A549 (cell line): Measurements from ENCODE around the gene RELL2. TPM values are rescaled to one million over a fixed set of nuclear protein-coding genes. Genes with fewer than 3 reads are reported as not detected.

Experiments used
- ATAC-seq, 2 experiments: fragments of 200-7000 bp in 1 of 2; fragments of >200 bp in 1 of 2; cut with Nextera tagmentation in 1 of 2; cut with Tn5 transposase in 1 of 2; 3 replicates each; pipeline versions ENCODE4 v1.8.0 to v1.9.1; 2018 to 2020; ENCODE audit warnings: mild to moderate bottlenecking in 1 of 2, moderate library complexity in 1 of 2
- CTCF ChIA-PET: fragments of 300-600 bp; sonication (Branson Sonifier 250); formaldehyde crosslinking; extraction: SDS; loops from one replicate; lab custom pipeline; 2021; ENCODE audit warnings: antibody characterized with exemption, inconsistent platforms; lab: Yijun Ruan, JAX
- POLR2A ChIA-PET: fragments of 350-600 bp; formaldehyde crosslinking; extraction: SDS; loops from one replicate; lab custom pipeline; 2021; ENCODE audit warnings: antibody characterized with exemption, inconsistent platforms; lab: Yijun Ruan, JAX
- DNase-seq, 2 experiments: peaks; one replicate each; pipeline versions ENCODE4 v3.0.0 to v3.0.0-alpha.2; 2011 to 2016; ENCODE audit warnings: low read depth in 1 of 2, low spot score in 1 of 2
- FAIRE-seq: peaks from 2 replicates; lab custom pipeline; 2011; peaks lifted over from hg19 to GRCh38; lab: Jason Lieb, UNC
- H3K27ac ChIP-seq, 2 experiments: fragments of >200 bp; sonication (Bioruptor Twin); formaldehyde crosslinking; 3 replicates each; pipeline ENCODE4 v1.5.1; 2016 to 2017
- H3K4me1 ChIP-seq: fragments of >200 bp; sonication (Bioruptor Twin); formaldehyde crosslinking; 3 replicates; pipeline ENCODE4 v1.6.1; 2016
- H3K4me2 ChIP-seq: fragments of >200 bp; sonication (Bioruptor Twin); formaldehyde crosslinking; 3 replicates; pipeline ENCODE4 v1.6.1; 2016
- H3K4me3 ChIP-seq: fragments of >200 bp; sonication (Bioruptor Twin); formaldehyde crosslinking; 3 replicates; pipeline ENCODE4 v1.5.1; 2016
- H3K9me3 ChIP-seq: fragments of >200 bp; sonication (Bioruptor Twin); formaldehyde crosslinking; 3 replicates; pipeline ENCODE4 v1.6.1; 2016
- BHLHE40 ChIP-seq: IDR thresholded peaks from 2 replicates; pipeline ENCODE4 v1.6.1; 2012; ENCODE audit warnings: low read depth, low read length, inconsistent platforms
- CBX8 ChIP-seq: fragments of 200-600 bp; sonication (generic); IDR thresholded peaks from 2 replicates; pipeline ENCODE4 v1.6.1; 2016
- ELK1 ChIP-seq: fragments of 150-350 bp; IDR thresholded peaks from 2 replicates; pipeline ENCODE4 v1.6.1; 2014; ENCODE audit warnings: low read depth, mild to moderate bottlenecking, low read length
- ESRRA ChIP-seq: fragments of 150-350 bp; IDR thresholded peaks from 2 replicates; pipeline ENCODE4 v1.6.1; 2014; ENCODE audit warnings: mild to moderate bottlenecking, low read length, borderline replicate concordance
- HEYL ChIP-seq: fragments of 250-450 bp; sonication (Bioruptor Pico); IDR thresholded peaks from 2 replicates; pipeline ENCODE4 v1.8.0; 2021; ENCODE audit warnings: mild to moderate bottlenecking, moderate library complexity
- HOXB13 ChIP-seq: fragments of 250-450 bp; sonication (Bioruptor Pico); IDR thresholded peaks from 2 replicates; pipeline ENCODE4 v1.5.0; 2020; ENCODE audit warnings: low read depth, mild to moderate bottlenecking, moderate library complexity
- JUN ChIP-seq, 2 experiments: fragments of >200 bp; sonication (Bioruptor Twin); formaldehyde crosslinking; IDR thresholded peaks; 2 replicates in 1 of 2; 3 replicates in 1 of 2; pipeline ENCODE4 v1.6.1; 2016 to 2017
- KDM1A ChIP-seq: fragments of 200-600 bp; sonication (generic); IDR thresholded peaks from 2 replicates; pipeline ENCODE4 v1.6.1; 2016; ENCODE audit warnings: low read depth, mild to moderate bottlenecking
- KDM5A ChIP-seq: fragments of 200-600 bp; sonication (generic); IDR thresholded peaks from 2 replicates; pipeline ENCODE4 v1.6.1; 2016; ENCODE audit warnings: antibody characterized with exemption, mild to moderate bottlenecking
- NFE2L2 ChIP-seq: fragments of 150-350 bp; conservative IDR thresholded peaks from 2 replicates; pipeline ENCODE4 v1.6.1; 2014; ENCODE audit warnings: low read length
- PHF8 ChIP-seq: fragments of 200-600 bp; sonication (generic); IDR thresholded peaks from 2 replicates; pipeline ENCODE4 v1.6.1; 2016; ENCODE audit warnings: low read depth, mild to moderate bottlenecking, antibody characterized with exemption, moderate library complexity, borderline replicate concordance
- POLR2A ChIP-seq: IDR thresholded peaks from 2 replicates; pipeline ENCODE4 v1.6.1; 2012; ENCODE audit warnings: mild to moderate bottlenecking, low read length
- RAD21 ChIP-seq, 2 experiments: fragments of >200 bp in 1 of 2; sonication (Bioruptor Twin) in 1 of 2; formaldehyde crosslinking in 1 of 2; IDR thresholded peaks in 1 of 2; conservative IDR thresholded peaks in 1 of 2; 2 replicates in 1 of 2; 3 replicates in 1 of 2; pipeline ENCODE4 v1.6.1; 2012 to 2018; ENCODE audit warnings: inconsistent platforms in 1 of 2
- RCOR1 ChIP-seq: fragments of 150-350 bp; IDR thresholded peaks from 2 replicates; pipeline ENCODE4 v1.6.1; 2014; ENCODE audit warnings: antibody characterized with exemption, low read length, low read depth
- ZFP36 ChIP-seq: fragments of 450-650 bp; IDR thresholded peaks from 2 replicates; pipeline ENCODE4 v1.6.1; 2014; ENCODE audit warnings: borderline replicate concordance; ENCODE audit not compliant: partially characterized antibody
- WGBS: methylation state at CpG from one replicate; pipeline ENCODE4 v1.1.6; 2017; ENCODE audit errors: missing lambda C conversion rate; 5-methylcytosine and 5-hydroxymethylcytosine counted together
- polyA plus RNA-seq, 4 experiments: library from polyadenylated mRNA; depleted of rRNA in 3 of 4; stranded (reverse); fragments of >200 nt; fragmentation: RNase III in 1 of 4; extraction: RNeasy Plus Mini Kit Qiagen cat#74134 plus additional on column Dnase treatment in 1 of 4; gene quantifications; 2 replicates in 3 of 4; 3 replicates in 1 of 4; pipeline ENCODE4 v1.2.3, GENCODE V29; 2011 to 2017
- TF ChIP-seq, protein P1 (sequence below): fragments of >200 bp; sonication (Bioruptor Twin); formaldehyde crosslinking; IDR thresholded peaks from 3 replicates; pipeline ENCODE4 v1.6.1; 2016

The RELL2 gene
- polyA plus RNA-seq, 2 of the 4 experiments (the other 2 are of a cell fraction), result 3.6 to 6.5 TPM

GRCh38 chr5:141649056-141649688 lies 12.4 kb downstream of the RELL2 start (continued):
- TF ChIP-seq, protein P1, sequence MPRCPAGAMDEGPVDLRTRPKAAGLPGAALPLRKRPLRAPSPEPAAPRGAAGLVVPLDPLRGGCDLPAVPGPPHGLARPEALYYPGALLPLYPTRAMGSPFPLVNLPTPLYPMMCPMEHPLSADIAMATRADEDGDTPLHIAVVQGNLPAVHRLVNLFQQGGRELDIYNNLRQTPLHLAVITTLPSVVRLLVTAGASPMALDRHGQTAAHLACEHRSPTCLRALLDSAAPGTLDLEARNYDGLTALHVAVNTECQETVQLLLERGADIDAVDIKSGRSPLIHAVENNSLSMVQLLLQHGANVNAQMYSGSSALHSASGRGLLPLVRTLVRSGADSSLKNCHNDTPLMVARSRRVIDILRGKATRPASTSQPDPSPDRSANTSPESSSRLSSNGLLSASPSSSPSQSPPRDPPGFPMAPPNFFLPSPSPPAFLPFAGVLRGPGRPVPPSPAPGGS, result no peak

DNA sequence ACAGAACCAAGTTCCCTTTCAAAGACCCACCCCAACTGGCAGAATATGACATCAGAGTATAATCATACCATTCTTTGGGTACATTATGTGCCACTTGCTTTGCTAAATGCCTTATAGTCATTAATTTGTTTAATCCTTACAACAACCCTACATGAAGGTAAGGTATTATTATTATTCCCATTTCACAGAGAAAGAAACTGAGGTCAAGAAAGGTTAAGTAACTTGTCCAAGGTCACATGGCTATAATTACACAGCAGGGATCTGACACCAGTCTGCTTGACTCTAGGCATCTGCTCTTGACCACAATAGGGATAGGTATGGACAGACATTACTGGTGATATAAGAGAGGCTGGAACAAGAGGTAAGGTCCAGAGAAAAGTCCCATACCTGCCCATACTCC lies 13.2 kb downstream of the RELL2 start:
- peak; percentile 61; the same call in 1 of the 2 replicates for TF ChIP-seq KDM1A
- no peak for TF ChIP-seq ESRRA
- POLR2A ChIA-PET, result no interaction called here
- no peak for FAIRE-seq
- H3K4me3 ChIP-seq, result no peak overlapping the region
- DNase-seq, result no peak
- no peaks in the 10 kb centered on the region for H3K9me3 ChIP-seq
- H3K4me2 ChIP-seq, result no peak overlapping the region
- no peak overlapping the region for H3K27ac ChIP-seq
- no peak for ATAC-seq
- peaks cover 4% of the 10 kb centered on the region; the same call in 1 of the 3 replicates for H3K4me1 ChIP-seq
- CTCF ChIA-PET, result interaction anchor here (1.0 to 4.6 kb wide), 5 partner anchors 9 to 311 kb away, joined by 3 to 22 read pairs (median 6); partner anchors contain the start of genes HDAC3 and RELL2

DNA sequence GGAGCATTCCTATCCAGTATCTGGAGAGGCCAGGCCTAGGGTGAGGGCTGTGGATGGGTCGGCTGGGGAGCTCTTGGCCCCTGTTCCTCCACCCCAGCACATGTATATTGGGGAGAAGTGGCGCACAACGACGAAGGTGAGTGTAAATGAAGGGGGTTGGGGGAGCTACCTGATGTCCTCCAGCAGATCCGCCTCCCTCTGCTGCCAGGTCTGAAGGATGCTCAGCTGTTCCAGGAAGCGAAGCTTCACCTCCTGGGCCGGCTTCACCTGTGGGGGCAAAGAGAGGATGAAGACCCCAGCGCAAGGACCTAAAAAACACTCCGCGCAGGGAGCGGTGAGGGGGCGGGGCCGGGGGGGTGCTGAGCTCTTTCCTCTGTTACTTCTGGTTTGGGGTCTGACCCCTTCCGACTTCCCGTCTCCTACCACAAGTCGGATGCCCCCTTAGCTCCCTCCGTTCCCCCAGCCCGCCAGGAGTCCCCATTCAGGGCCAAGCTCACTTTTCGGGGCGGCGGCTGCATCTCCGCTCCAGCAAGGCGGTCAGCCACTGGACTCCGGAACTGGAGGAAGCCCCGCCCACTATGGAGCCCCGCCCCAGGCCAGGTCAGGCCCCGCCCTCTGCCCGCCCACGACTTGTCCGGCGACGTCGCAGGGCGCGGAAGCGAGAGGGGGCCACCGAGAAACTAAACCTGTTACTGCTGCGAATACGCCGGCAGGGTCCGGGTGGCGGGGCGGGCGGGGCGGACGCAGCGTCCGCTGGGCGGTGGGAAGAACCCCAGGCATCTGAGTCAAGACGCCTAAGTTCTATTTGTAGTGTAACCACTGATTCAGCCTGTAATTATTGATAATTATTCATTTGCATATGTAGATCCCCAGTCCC lies 14.3 kb downstream of the RELL2 start, which contains the start of gene FCHSD1:
FCHSD1 (minus strand) TSS at position 568 of the 877 bp plus-strand sequence; CDS start at position 518, 50 bp downstream.
- H3K4me2 ChIP-seq, result peak within 1 kb of the TSS; percentile 67
- DNase-seq, result peak; percentile 82 to 98
- FAIRE-seq, result no peak
- CTCF ChIA-PET, result interaction anchor here (0.9 to 2.7 kb wide), 8 partner anchors 9 to 310 kb away, joined by 3 to 17 read pairs (median 3); partner anchors contain the start of gene DIAPH1
- peak within 1 kb of the TSS; percentile 70 for H3K4me3 ChIP-seq
- no peaks in the 10 kb centered on the region for H3K9me3 ChIP-seq
- H3K27ac ChIP-seq, result peak within 1 kb of the TSS; percentile 61 to 90
- H3K4me1 ChIP-seq, result peaks cover 4% of the 10 kb centered on the region; the same call in 1 of the 3 replicates
- ATAC-seq, result peak; percentile 81 to 96
- 8% methylated on average over 17 of the region's 50 CpGs for WGBS
- POLR2A ChIA-PET, result interaction anchor here (0.6 to 1.7 kb wide), 4 partner anchors 8 to 89 kb away, joined by 3 to 14 read pairs (median 4); partner anchors contain the start of genes HDAC3 and RELL2
- TF ChIP-seq RAD21 (conservative IDR thresholded peaks at IDR 0.05 in 1 of 2, IDR thresholded peaks at IDR 0.05 in 1 of 2) (no peak), CBX8 (no peak), POLR2A (peak; percentile 59), JUN (IDR thresholded peaks at IDR 0.05) (peak in 1 of 2 experiments; percentile 28; a peak in 1 of 5 replicates), PHF8 (peak; percentile 51; the same call in 1 of the 2 replicates)
- TF ChIP-seq, protein P1, result 0 out of 3 replicates have a peak, but pooled peaks have one; percentile 34

- WGBS, result 78% methylated on average over 9 of the region's 9 CpGs
- CTCF ChIA-PET, result interaction anchor here (1.0 to 2.7 kb wide), 5 partner anchors 11 to 60 kb away, joined by 3 to 17 read pairs (median 5); partner anchors contain the start of gene DIAPH1
- TF ChIP-seq ZFP36 (no peak), KDM5A (no peak), BHLHE40 (no peak), ELK1 (no peak), RCOR1 (no peak), NFE2L2 (no peak), HOXB13 (CRISPR knock-in tag) (no peak), HEYL (CRISPR knock-in tag) (no peak)
- no peak; a peak in 1 of 6 replicates for ATAC-seq
- no peak for DNase-seq
- Histone ChIP-seq H3K4me1 (peaks cover 4% of the 10 kb centered on the region; the same call in 1 of the 3 replicates), H3K4me2 (peak overlapping the region; percentile 67), H3K4me3 (peak overlapping the region; percentile 70), H3K27ac (peak overlapping the region; percentile 61 to 90), H3K9me3 (no peaks in the 10 kb centered on the region)
- no peak for FAIRE-seq
- POLR2A ChIA-PET, result interaction anchor here (1.7 kb wide), 1 partner anchor 15 kb away, joined by 14 read pairs; the partner anchor contains the start of genes HDAC3 and RELL2
These were observed 14.9 kb downstream of the RELL2 start for GRCh38 chr5:141651728-141652105.
